SKM-1 (cell line): ENCODE results near the gene LRP10.

Experiments used
- DNase-seq: peaks from one replicate; lab custom pipeline; 2025; ENCODE audit not compliant: unreplicated experiment; lab: John Stamatoyannopoulos, UW

LRP10 gene

DNA sequence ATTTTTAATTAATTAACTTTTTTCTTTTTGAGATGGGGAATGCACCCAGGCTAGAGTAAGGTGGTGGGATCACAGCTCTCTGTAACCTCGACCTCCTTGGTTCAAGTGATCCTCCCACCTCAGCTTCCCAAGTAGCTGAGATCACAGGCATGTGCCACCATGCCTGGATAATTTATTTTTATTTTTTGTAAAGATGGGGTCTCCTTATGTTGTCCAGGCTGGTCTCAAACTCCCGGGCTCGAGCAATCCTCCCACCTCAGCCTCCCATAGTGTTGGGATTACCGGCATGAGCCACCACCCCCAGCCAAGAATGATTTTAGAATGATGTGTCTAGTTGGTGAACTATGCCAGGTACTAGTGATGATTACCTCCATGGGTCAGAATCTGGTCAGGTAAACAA, 6.6 kb upstream of the LRP10 start:
- DNase-seq: no peak

DNA sequence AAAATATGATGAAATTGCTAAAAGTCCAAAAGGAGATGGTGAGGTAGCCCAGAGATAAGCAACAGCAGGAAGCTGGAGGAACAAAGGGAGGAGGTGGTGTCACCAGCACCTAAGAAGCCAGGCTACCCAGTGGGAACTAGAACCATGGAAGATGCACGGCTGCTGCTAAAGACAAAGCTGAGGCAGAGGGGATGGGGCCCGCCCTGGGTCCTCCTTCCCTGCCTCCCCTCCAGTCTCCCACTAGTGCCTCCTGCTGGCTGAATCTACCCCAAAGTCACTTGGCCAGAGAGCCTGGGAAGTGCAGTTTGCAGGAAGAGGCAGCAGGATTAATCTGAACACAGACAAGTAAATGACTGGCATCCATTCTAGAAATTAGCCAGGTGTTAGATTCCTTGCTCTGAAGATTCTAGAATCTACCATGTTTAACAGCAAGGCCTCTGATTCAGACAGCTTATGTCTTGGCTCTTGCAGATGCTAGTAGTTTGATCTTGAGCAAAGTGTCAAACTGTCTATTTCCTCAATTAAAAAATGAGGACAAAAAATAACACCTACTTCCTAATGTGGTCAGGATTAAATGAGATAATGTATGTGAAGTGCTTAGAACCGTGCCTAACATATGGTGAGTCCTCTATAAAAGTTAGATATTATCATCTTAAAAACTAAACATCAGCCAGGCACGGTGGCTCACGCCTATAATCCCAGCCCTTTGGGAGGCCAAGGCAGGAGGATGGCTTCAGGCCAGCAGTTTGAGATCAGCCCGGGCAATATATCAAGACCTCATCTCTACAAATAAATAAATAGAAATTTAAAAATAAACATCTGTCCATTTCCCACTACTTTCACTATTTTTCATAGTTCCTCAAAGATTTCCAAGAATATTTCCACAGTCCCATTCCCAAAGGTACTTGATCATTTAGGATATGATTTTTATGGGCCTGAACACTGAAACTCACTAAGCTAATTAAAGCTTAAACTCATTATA, 5.8 kb upstream of the LRP10 start:
- DNase-seq: no peak

DNA sequence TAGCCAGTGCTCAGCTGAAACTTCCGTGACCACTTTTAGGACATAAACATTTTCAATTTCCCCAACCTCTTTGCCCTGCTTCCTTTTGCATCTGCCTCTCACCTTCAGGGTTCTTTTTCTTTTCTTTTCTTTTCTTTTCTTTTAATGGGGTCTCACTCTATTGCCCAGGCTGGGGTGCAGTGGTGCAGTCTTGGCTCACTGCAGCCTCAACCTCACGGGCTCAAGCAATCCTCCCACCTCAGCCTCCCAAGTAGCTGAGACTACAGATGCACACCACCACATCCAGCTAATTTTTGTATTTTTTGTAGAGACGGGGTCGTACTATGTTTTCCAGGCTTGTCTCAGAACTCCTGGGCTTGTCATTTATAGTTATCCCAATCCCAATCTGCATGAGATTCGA, 4.7 kb upstream of the LRP10 start:
- DNase-seq: no peak

DNA sequence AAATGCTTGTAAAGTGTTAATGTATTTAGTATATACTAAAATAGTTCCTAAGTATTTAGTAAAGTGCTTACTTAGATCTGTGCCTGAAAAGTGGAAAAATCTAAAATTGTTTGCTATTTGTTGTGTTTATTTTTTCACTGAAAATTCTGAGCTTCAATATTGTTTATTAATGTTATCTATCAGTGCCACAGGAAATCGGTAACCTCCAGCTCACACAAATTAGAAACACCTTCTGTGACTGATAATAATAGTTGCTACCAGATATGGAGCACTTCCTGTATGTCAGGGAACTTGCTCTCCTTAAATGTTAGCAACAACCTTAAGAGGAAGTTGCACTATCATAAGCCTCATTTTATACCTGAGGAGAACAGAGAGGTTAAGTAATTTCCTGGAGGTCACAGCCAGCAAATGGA, 723 bp upstream of the LRP10 start:
- peak; percentile 22 for DNase-seq

DNA sequence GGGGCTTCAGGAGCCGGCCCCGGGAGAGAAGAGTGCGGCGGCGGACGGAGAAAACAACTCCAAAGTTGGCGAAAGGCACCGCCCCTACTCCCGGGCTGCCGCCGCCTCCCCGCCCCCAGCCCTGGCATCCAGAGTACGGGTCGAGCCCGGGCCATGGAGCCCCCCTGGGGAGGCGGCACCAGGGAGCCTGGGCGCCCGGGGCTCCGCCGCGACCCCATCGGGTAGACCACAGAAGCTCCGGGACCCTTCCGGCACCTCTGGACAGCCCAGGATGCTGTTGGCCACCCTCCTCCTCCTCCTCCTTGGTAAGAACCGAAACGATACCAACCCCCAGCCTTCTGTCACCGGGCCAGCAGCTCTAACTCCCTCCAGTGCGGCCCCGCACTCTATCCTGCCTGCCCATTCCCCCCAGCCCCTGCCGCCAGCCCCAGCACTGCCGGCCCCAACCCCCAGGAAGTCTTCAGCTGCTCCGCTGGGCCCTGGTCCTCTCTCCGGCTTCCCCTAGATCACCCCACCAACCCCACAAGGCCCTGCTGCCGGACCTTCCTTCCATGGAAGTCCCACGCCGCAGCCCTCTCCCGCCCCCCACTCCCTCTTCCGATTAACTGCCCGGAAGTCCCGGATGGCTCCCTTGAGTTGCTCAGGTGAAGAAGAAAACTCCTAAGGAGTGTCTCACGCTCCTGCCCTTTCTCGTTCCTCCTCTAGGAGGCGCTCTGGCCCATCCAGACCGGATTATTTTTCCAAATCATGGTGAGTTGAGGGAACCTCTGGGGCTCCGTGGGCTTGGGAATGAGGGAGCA, 693 bp downstream of the LRP10 start:
- DNase-seq: no peak

DNA sequence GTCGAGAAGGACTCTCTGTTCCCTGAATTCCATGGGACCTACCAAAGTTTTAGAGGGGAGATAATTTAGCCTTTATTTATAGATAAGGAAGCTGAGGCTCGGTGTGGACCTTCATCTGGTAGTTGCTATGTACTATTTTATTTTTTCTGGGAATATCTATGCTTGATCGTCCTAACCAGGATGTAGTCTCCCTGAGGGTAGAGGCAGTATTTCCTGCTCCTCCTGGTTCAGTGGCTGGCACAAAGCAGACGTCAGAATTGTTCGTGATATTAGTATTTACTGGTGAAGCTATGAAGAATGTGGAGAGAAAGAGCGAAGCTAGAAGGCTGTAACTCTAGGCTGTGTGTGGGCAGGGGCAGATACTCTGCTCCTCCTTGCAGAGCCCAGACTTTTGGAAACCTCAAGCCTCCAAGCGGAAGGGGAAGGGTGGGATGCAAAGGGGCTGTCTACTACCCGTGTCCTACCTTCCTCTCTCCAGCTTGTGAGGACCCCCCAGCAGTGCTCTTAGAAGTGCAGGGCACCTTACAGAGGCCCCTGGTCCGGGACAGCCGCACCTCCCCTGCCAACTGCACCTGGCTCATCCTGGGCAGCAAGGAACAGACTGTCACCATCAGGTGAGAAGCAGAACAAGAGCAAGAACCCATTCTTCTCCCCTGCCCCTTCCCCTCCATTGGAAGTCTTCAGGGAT, 1.4 kb downstream of the LRP10 start:
- DNase-seq: no peak

DNA sequence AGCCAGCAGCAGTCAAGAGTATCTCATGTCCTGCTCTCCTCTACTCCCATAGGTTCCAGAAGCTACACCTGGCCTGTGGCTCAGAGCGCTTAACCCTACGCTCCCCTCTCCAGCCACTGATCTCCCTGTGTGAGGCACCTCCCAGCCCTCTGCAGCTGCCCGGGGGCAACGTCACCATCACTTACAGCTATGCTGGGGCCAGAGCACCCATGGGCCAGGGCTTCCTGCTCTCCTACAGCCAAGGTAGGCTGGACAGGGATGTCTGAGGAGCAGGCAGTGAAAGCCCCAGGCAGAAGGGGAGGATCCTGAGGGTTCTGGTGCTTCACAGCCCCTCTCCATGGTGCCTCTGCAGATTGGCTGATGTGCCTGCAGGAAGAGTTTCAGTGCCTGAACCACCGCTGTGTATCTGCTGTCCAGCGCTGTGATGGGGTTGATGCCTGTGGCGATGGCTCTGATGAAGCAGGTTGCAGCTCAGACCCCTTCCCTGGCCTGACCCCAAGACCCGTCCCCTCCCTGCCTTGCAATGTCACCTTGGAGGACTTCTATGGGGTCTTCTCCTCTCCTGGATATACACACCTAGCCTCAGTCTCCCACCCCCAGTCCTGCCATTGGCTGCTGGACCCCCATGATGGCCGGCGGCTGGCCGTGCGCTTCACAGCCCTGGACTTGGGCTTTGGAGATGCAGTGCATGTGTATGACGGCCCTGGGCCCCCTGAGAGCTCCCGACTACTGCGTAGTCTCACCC, 3.6 kb downstream of the LRP10 start:
- DNase-seq: no peak

DNA sequence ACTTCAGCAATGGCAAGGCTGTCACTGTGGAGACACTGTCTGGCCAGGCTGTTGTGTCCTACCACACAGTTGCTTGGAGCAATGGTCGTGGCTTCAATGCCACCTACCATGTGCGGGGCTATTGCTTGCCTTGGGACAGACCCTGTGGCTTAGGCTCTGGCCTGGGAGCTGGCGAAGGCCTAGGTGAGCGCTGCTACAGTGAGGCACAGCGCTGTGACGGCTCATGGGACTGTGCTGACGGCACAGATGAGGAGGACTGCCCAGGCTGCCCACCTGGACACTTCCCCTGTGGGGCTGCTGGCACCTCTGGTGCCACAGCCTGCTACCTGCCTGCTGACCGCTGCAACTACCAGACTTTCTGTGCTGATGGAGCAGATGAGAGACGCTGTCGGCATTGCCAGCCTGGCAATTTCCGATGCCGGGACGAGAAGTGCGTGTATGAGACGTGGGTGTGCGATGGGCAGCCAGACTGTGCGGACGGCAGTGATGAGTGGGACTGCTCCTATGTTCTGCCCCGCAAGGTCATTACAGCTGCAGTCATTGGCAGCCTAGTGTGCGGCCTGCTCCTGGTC, 4.3 kb downstream of the LRP10 start:
- DNase-seq: no peak

DNA sequence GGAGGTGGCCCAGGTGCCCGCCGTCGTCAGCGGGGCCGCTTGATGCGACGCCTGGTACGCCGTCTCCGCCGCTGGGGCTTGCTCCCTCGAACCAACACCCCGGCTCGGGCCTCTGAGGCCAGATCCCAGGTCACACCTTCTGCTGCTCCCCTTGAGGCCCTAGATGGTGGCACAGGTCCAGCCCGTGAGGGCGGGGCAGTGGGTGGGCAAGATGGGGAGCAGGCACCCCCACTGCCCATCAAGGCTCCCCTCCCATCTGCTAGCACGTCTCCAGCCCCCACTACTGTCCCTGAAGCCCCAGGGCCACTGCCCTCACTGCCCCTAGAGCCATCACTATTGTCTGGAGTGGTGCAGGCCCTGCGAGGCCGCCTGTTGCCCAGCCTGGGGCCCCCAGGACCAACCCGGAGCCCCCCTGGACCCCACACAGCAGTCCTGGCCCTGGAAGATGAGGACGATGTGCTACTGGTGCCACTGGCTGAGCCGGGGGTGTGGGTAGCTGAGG, 5.5 kb downstream of the LRP10 start:
- DNase-seq: no peak

DNA sequence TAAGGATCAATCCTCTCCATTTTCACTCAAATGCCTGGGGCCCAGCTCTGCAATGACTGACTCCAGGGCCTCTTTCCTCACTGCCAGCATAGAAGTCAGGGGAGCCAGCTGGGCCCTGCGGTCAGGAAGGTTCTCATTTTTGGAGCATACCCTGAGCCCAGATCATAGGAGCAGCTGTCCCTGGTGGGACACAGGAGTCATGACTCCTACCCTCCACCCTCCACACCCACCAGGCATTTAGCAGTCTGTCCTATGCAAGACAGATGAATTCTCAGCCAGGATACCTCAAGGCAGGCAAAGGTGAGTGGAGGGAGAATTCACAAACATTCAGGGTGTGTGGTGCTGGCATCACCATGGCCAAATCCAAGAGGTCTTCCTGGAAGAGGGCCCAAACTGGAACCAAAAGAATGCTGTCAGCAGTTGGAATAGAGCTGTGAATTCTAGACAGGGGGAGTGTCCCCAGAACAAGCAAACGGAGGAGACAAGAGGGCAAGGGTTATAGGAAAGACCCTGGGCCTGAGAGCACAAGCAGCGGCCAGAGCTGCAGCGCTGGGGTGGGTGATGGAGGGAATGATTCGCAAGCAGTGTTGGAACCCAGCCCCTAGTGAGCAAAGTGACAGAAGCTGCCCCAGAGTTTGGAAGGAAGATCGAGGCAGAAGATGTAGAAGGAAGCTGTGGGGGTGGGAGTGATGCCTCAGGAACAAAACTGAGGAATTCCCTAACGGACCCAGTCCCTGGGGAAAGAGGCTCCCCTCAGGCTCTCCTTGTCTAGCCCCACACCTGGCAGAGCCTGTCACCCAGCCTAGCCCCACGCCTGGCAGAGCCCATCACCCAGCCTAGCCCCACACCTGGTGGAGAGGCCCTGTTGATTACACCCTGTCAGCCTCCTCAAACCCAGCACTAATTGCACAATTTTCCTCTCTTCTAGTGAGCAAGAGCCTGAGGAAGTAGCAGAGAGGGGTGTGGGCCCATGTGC, 7.0 kb downstream of the LRP10 start:
- DNase-seq: no peak

DNA sequence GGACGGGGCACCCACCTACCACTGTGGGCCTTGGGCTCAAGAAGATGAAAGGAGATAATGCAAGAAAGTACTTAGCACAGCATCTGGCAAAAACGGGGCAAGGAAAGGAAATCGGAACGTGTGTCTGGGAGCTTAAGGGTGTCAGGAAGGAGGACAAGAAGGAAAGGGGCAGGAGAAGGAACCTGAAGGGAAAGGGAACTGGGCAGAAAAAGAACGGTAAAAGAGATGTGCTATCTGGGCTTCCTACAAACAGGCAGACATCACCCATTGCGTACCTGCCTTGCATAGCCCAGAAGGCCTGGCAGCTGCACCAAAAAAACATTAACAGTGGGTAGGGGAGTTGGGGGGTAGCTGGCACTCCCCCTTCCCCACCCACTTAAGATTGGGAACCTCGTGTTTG, 10.5 kb downstream of the LRP10 start:
- DNase-seq: no peak

DNA sequence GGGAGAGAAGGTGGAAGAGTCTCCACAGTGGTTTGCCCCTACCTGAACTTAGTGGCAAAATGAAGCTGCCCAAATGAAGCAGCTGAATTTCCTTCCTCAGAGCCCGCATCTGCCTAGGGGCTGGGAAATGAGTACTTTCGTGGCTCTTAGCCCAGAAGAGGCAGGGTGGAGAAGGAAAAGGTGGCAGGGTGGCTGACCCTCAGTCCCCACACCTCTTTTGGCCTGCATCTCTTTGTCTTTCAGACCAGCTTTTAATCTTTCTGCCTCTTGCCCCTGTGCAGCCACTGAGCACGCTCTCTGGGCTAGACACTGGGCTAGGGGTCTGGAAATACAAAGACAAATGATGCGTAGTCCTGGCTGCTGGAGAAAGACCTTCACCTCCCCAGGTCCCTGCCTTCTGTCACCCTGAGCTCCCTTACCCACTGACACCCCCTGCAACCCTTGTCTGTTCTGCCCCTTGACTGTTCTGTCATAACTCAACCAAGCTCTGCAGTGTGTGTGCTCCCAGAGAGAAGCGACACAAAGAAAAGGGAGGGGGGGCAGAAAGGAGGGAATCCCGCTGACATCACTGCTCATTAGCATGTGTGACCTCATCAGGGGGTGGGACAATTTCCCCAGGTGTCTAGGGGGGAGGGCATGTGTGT, 11.1 kb downstream of the LRP10 start:
- DNase-seq: no peak

DNA sequence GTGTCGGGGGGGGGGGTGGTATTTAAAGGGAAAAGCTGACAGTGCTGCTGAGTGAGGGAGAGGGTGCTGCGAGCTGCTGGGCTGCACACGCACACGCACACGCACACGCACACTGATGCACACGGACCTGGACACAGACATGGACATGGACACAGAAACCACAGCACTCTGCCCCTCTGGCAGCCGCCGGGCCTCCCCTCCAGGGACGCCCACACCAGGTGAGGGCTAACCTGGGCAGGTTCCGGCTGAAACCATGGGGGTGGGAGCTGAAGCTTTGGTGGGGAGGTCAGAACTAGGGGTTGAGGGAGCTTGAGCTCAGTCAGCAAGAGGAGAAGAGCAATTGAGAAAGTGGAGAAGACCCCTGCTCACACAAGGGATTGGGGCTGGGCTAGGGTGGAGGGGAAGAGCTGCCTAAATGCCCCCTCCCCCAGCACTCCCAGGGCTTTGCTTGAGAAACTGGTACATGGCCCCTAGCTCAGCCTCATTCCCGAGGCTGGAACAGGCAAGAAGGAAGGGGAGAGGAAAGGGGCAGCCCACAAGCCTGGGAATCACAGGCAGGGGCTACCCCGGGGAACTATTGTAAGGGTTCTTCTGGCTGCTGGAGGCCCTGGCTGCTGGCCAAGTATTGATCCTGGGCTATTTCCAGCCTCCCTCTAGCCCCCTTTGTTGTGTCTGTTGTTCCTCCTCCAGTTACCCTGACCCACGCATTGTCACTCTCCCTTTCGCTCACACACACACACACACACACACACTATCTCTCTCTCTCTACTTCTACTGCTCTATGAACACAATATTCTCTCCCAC, 11.8 kb downstream of the LRP10 start, which contains the start of gene REM2:
Gene REM2 (plus strand): TSS at position 50 of the 804 bp plus-strand sequence. CDS start 66 bp downstream, at position 116.
- no peak for DNase-seq

DNA sequence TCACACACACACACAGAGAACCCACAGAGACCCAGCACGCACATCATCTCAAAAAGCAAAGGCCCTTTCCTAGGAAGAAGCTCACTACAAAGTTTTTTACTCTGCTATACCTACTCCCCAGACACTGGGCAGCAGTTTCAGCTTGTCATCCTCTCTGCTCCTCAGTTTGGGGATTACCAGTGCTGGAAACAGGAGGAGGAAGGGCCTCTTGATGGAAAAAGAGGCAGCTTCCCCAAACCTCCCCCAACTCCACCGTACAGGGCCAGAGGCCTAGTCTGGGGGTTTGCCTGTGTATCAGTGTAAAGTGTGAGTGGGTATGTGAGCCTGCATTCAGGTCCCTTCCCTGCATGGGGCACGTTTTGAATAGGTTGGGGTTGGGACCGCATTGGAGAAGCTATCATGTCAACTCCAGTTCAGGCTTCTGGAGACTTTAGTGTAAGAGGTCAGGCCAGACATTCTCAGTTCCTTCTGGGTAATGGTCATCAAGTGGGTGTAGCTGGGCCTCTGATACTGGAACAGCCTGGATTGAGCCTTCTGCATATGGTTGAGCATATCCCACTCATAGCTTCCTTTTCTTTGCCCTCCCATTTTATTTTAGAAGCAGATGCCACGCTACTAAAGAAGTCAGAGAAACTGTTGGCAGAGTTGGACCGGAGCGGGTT, 12.7 kb downstream of the LRP10 start:
- no peak for DNase-seq

DNA sequence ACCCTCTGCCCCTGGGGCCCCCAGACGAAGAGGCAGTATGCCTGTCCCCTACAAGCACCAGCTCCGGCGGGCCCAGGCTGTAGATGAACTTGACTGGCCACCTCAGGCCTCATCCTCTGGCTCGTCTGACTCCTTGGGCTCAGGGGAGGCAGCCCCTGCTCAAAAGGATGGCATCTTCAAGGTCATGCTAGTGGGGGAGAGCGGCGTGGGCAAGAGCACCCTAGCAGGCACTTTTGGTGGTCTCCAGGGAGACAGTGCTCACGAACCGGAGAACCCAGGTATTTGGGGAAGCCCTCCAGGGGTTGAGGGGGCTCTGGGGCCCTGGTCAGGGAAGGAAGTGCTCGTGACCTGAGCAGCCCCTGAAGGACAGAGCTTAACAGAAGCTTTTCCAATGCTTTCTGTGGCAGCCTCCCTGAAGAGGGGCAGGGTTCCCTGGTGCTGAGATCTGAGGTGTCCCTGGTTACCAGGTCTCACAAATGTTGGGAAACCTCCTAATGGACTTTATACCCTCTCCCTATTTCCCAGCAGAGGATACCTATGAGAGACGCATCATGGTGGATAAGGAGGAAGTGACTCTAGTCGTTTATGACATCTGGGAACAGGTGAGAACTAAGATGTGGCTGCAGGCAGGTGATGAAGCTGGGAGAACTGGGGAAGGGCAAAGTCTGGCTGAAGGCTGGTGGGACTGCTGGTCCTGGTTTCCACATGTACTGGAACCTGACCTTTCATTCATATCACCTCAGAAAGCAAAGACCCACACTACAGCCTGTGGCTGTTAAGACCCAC, 13.4 kb downstream of the LRP10 start:
- DNase-seq: no peak

DNA sequence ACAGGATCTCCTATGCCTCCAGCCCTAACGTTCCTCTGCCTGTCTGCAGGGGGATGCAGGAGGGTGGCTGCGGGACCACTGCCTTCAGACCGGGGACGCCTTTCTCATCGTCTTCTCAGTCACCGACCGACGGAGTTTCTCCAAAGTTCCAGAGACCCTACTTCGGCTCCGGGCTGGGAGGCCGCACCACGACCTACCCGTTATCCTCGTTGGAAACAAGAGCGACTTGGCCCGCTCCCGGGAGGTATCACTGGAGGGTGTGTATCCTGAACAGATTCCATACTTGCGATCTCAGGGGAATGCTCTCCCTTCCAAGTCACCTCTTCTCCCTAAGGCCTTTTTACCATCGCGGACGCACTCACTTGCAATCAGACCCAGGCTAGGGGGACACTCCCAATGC, 14.4 kb downstream of the LRP10 start:
- DNase-seq: no peak
